ENCODE data around the gene EIF3D.

DNA sequence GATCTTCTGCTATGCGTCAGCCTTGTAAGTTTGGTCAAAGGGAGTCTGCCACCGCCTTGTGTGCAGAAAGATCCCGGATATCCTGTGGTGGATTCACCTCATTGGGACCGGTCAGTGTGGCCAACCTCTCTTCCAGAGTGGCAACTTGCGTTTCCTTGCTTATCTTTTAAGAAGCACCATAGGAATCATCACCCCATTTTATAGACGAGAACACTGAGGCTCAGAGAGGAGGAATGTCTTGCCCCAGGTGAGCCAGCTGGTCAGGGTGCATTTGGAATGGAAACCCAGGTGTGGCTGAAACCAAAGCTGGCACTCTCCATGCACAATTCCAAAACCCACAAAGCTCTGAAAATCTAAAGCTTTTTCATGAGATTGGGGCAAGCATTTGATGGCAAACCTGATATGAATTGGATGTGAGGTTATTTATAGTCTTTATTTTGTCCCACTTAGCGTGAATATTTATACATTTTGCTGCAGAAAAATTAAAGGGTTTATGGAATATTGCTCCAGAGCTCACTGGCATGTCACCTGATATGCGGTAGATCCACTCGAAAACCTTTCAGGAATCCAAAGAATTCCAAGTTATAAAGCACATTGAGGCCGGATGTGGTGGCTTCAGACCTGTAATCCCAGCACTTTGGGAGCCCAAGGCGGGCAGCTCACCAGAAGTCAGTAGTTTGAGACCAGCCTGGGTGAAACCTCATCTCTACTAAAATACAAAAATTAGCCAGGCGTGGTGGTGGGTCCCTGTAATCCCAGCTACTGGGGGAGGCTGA is 12.1 kb upstream of the EIF3D start:
- TF ChIP-seq, protein P1, sequence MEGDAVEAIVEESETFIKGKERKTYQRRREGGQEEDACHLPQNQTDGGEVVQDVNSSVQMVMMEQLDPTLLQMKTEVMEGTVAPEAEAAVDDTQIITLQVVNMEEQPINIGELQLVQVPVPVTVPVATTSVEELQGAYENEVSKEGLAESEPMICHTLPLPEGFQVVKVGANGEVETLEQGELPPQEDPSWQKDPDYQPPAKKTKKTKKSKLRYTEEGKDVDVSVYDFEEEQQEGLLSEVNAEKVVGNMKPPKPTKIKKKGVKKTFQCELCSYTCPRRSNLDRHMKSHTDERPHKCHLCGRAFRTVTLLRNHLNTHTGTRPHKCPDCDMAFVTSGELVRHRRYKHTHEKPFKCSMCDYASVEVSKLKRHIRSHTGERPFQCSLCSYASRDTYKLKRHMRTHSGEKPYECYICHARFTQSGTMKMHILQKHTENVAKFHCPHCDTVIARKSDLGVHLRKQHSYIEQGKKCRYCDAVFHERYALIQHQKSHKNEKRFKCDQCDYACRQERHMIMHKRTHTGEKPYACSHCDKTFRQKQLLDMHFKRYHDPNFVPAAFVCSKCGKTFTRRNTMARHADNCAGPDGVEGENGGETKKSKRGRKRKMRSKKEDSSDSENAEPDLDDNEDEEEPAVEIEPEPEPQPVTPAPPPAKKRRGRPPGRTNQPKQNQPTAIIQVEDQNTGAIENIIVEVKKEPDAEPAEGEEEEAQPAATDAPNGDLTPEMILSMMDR (conservative IDR thresholded peaks at IDR 0.05; ENCODE audit: low read depth, low read length) = no peak
- no peak for TF ChIP-seq POLR2A (IDR thresholded peaks at IDR 0.05; ENCODE audit: low read depth, low read length)
- no peak for TF ChIP-seq MAFK (IDR thresholded peaks at IDR 0.05; ENCODE audit: low read depth, low read length)
- no peak for TF ChIP-seq MXI1 (IDR thresholded peaks at IDR 0.05; ENCODE audit: borderline replicate concordance, low read depth, low read length)
- TF ChIP-seq RFX5 (IDR thresholded peaks at IDR 0.05; ENCODE audit: low read depth, low read length) = no peak

Data from IMR-90 (cell line).